ENCODE results near the gene ATP5IF1. TPM values are rescaled to one million over a fixed set of nuclear protein-coding genes. Genes with fewer than 3 reads are reported as not detected.

The ATP5IF1 gene
- total and polyA plus RNA-seq, 3 experiments from 2014 or later, result 135 to 538 (median 139) TPM

GRCh38 chr1:28229089-28229488 is 6.8 kb upstream of the ATP5IF1 start:
- Mint-ChIP-seq H3K27me3 (no peaks in the 10 kb centered on the region), H3K27ac (no peak overlapping the region), H3K36me3 (peaks cover 10 to 62% (median 11%) of the 10 kb centered on the region in 3 donors), H3K4me3 (no peak overlapping the region), H3K4me1 (peaks cover 26 to 55% (median 50%) of the 10 kb centered on the region in 3 donors), H3K9me3 (no peaks in the 10 kb centered on the region)
- Histone ChIP-seq H3K4me1 (ENCODE audit: insufficient read depth, low read length) (peaks cover 24% of the 10 kb centered on the region), H3K27ac (ENCODE audit: low read depth, low read length) (no peak overlapping the region), H3K36me3 (ENCODE audit: insufficient read depth, low read length) (peaks cover 27% of the 10 kb centered on the region), H3K27me3 (ENCODE audit: insufficient read depth, low read length, poor library complexity, severe bottlenecking) (no peaks in the 10 kb centered on the region), H3K9me3 (ENCODE audit: low read length) (no peaks in the 10 kb centered on the region), H3K4me3 (ENCODE audit: low read length) (no peak overlapping the region)
- DNase-seq, result no peak
- ChIA-PET POLR2A (no interaction called here), CTCF (no interaction called here)

- CTCF ChIA-PET, result no interaction called here
Measured at GRCh38 chr1:28229996-28230395, 5.9 kb upstream of the ATP5IF1 start.

GRCh38 chr1:28232558-28233263 is 3.2 kb upstream of the ATP5IF1 start, which contains the start of gene DNAJC8:
Gene DNAJC8 (minus strand): TSS chr1:28233029. CDS start chr1:28232998, 31 bp downstream.
- Histone ChIP-seq H3K36me3 (ENCODE audit: insufficient read depth, low read length) (peaks cover 16% of the 10 kb centered on the region), H3K4me3 (ENCODE audit: low read length) (peak within 1 kb of the TSS; percentile 99), H3K9me3 (ENCODE audit: low read length) (no peaks in the 10 kb centered on the region), H3K27me3 (ENCODE audit: insufficient read depth, low read length, poor library complexity, severe bottlenecking) (no peaks in the 10 kb centered on the region), H3K4me1 (ENCODE audit: insufficient read depth, low read length) (peaks cover 34% of the 10 kb centered on the region), H3K27ac (ENCODE audit: low read depth, low read length) (peak within 1 kb of the TSS; percentile 97)
- peak; percentile 86 to 96 (median 93) for DNase-seq
- Mint-ChIP-seq H3K27ac (peak within 1 kb of the TSS; percentile 89 to 100 (median 99)), H3K4me3 (peak within 1 kb of the TSS; percentile 97 to 100 (median 99)), H3K36me3 (peaks cover 6 to 32% (median 7%) of the 10 kb centered on the region in 3 donors), H3K27me3 (no peaks in the 10 kb centered on the region), H3K9me3 (no peaks in the 10 kb centered on the region), H3K4me1 (peaks cover 27 to 45% (median 44%) of the 10 kb centered on the region in 3 donors)
- ChIA-PET POLR2A (interaction anchor here (1.3 kb wide), 1 partner anchor 144 kb away, joined by 3 read pairs; the partner anchor contains the start of gene EYA3), CTCF (interaction anchor here (1.9 kb wide), 1 partner anchor 16 kb away, joined by 7 read pairs; no protein-coding TSS in a partner anchor)

More at GRCh38 chr1:28229996-28230395, 5.9 kb upstream of the ATP5IF1 start:
- POLR2A ChIA-PET, result no interaction called here
- Mint-ChIP-seq H3K36me3 (peaks cover 10 to 54% (median 11%) of the 10 kb centered on the region in 3 donors), H3K27ac (peak overlapping the region in 4 of 8 donors; percentile 22 to 63 (median 35)), H3K9me3 (no peaks in the 10 kb centered on the region), H3K4me1 (peaks cover 27 to 55% (median 52%) of the 10 kb centered on the region in 3 donors), H3K27me3 (no peaks in the 10 kb centered on the region), H3K4me3 (peak overlapping the region in 2 of 7 donors; percentile 32 to 97)
- Histone ChIP-seq H3K4me1 (ENCODE audit: insufficient read depth, low read length) (peaks cover 24% of the 10 kb centered on the region), H3K36me3 (ENCODE audit: insufficient read depth, low read length) (peaks cover 22% of the 10 kb centered on the region), H3K27me3 (ENCODE audit: insufficient read depth, low read length, poor library complexity, severe bottlenecking) (no peaks in the 10 kb centered on the region), H3K4me3 (ENCODE audit: low read length) (no peak overlapping the region), H3K27ac (ENCODE audit: low read depth, low read length) (no peak overlapping the region), H3K9me3 (ENCODE audit: low read length) (no peaks in the 10 kb centered on the region)
- DNase-seq, result no peak

GRCh38 chr1:28233264-28233606 is 2.7 kb upstream of the ATP5IF1 start:
- ChIA-PET POLR2A (interaction anchor here (0.5 to 1.3 kb wide), 2 partner anchors 12 to 145 kb away, joined by 3 to 6 read pairs; partner anchors contain the start of gene EYA3), CTCF (interaction anchor here (1.9 kb wide), 1 partner anchor 16 kb away, joined by 7 read pairs; no protein-coding TSS in a partner anchor)
- Histone ChIP-seq H3K4me3 (ENCODE audit: low read length) (peak overlapping the region; percentile 20), H3K27me3 (ENCODE audit: insufficient read depth, low read length, poor library complexity, severe bottlenecking) (no peaks in the 10 kb centered on the region), H3K9me3 (ENCODE audit: low read length) (no peaks in the 10 kb centered on the region), H3K4me1 (ENCODE audit: insufficient read depth, low read length) (peaks cover 39% of the 10 kb centered on the region), H3K36me3 (ENCODE audit: insufficient read depth, low read length) (peaks cover 21% of the 10 kb centered on the region), H3K27ac (ENCODE audit: low read depth, low read length) (peak overlapping the region; percentile 97)
- peak overlapping the region in 4 of 8 donors; percentile 1 to 100 (median 59) for H3K27ac Mint-ChIP-seq
- no peaks in the 10 kb centered on the region for H3K9me3 Mint-ChIP-seq
- no peak for DNase-seq
- peaks cover 6 to 29% (median 7%) of the 10 kb centered on the region in 3 donors for H3K36me3 Mint-ChIP-seq
- H3K4me3 Mint-ChIP-seq, result peak overlapping the region in 4 of 7 donors; percentile 37 to 97 (median 51)
- peaks cover 27 to 45% (median 44%) of the 10 kb centered on the region in 3 donors for H3K4me1 Mint-ChIP-seq
- H3K27me3 Mint-ChIP-seq, result no peaks in the 10 kb centered on the region

- Histone ChIP-seq H3K4me3 (ENCODE audit: low read length) (peak overlapping the region; percentile 55), H3K4me1 (ENCODE audit: insufficient read depth, low read length) (peaks cover 30% of the 10 kb centered on the region), H3K27me3 (ENCODE audit: insufficient read depth, low read length, poor library complexity, severe bottlenecking) (no peaks in the 10 kb centered on the region), H3K9me3 (ENCODE audit: low read length) (no peaks in the 10 kb centered on the region), H3K36me3 (ENCODE audit: insufficient read depth, low read length) (peaks cover 8% of the 10 kb centered on the region), H3K27ac (ENCODE audit: low read depth, low read length) (peak overlapping the region; percentile 92)
- Mint-ChIP-seq H3K27ac (no peak overlapping the region), H3K27me3 (no peaks in the 10 kb centered on the region), H3K4me1 (peaks cover 15 to 30% (median 22%) of the 10 kb centered on the region in 3 donors), H3K4me3 (no peak overlapping the region), H3K9me3 (no peaks in the 10 kb centered on the region), H3K36me3 (peaks cover 0 to 17% (median 2%) of the 10 kb centered on the region in 3 donors)
- ChIA-PET CTCF (interaction anchor here (1.3 to 4.3 kb wide), 2 partner anchors 10 to 145 kb away, joined by 3 to 38 read pairs; no protein-coding TSS in a partner anchor), POLR2A (interaction anchor here (0.6 to 4.2 kb wide), 5 partner anchors 10 to 343 kb away, joined by 3 to 66 read pairs (median 4); partner anchors contain the start of gene MED18)
- no peak for DNase-seq
Measured at GRCh38 chr1:28236656-28237322, 865 bp downstream of the ATP5IF1 start.

GRCh38 chr1:28239004-28239403 is 3.1 kb downstream of the ATP5IF1 start:
- peaks cover 11 to 22% (median 13%) of the 10 kb centered on the region in 3 donors for H3K4me1 Mint-ChIP-seq
- H3K4me3 ChIP-seq (ENCODE audit: low read length), result no peak overlapping the region
- no peaks in the 10 kb centered on the region for H3K27me3 Mint-ChIP-seq
- no peak overlapping the region for H3K4me3 Mint-ChIP-seq
- ChIA-PET CTCF (interaction anchor here (0.7 to 4.3 kb wide), 2 partner anchors 8 to 640 kb away, joined by 3 to 38 read pairs; no protein-coding TSS in a partner anchor), POLR2A (interaction anchor here (0.6 kb wide), 2 partner anchors 108 to 283 kb away, joined by 3 to 9 read pairs; no protein-coding TSS in a partner anchor)
- H3K27me3 ChIP-seq (ENCODE audit: insufficient read depth, low read length, poor library complexity, severe bottlenecking), result no peaks in the 10 kb centered on the region
- peaks cover 28% of the 10 kb centered on the region for H3K4me1 ChIP-seq (ENCODE audit: insufficient read depth, low read length)
- peaks cover 0 to 8% (median 0%) of the 10 kb centered on the region in 3 donors for H3K36me3 Mint-ChIP-seq
- no peaks in the 10 kb centered on the region for H3K9me3 Mint-ChIP-seq
- no peaks in the 10 kb centered on the region for H3K9me3 ChIP-seq (ENCODE audit: low read length)
- H3K27ac Mint-ChIP-seq, result peak overlapping the region in 3 of 8 donors; percentile 10 to 50 (median 22)
- H3K27ac ChIP-seq (ENCODE audit: low read depth, low read length), result no peak overlapping the region
- DNase-seq, result no peak
- H3K36me3 ChIP-seq (ENCODE audit: insufficient read depth, low read length), result peaks cover 8% of the 10 kb centered on the region

- DNase-seq, result no peak
- no peaks in the 10 kb centered on the region for H3K9me3 Mint-ChIP-seq
- CTCF ChIA-PET, result no interaction called here
Measured at GRCh38 chr1:28240024-28240423, 4.1 kb downstream of the ATP5IF1 start.

More at GRCh38 chr1:28240024-28240423, 4.1 kb downstream of the ATP5IF1 start:
- Histone ChIP-seq H3K9me3 (ENCODE audit: low read length) (no peaks in the 10 kb centered on the region), H3K4me1 (ENCODE audit: insufficient read depth, low read length) (peaks cover 38% of the 10 kb centered on the region), H3K4me3 (ENCODE audit: low read length) (no peak overlapping the region), H3K27me3 (ENCODE audit: insufficient read depth, low read length, poor library complexity, severe bottlenecking) (no peaks in the 10 kb centered on the region), H3K27ac (ENCODE audit: low read depth, low read length) (no peak overlapping the region), H3K36me3 (ENCODE audit: insufficient read depth, low read length) (peaks cover 8% of the 10 kb centered on the region)
- no peak overlapping the region for H3K27ac Mint-ChIP-seq
- peaks cover 0 to 8% (median 0%) of the 10 kb centered on the region in 3 donors for H3K36me3 Mint-ChIP-seq
- no peak overlapping the region for H3K4me3 Mint-ChIP-seq
- no peaks in the 10 kb centered on the region for H3K27me3 Mint-ChIP-seq
- POLR2A ChIA-PET, result no interaction called here
- peaks cover 19 to 29% (median 23%) of the 10 kb centered on the region in 3 donors for H3K4me1 Mint-ChIP-seq

All from CD8-positive, alpha-beta memory T cell (primary cell).